Mesenteric fat pad (tissue), 1 donor: Measurements from ENCODE around the gene PML. TPM values are rescaled to one million over a fixed set of nuclear protein-coding genes. Genes with fewer than 3 reads are reported as not detected.
A peak's percentile ranks its signal among the peaks of the same experiment; 100 is the strongest.
"Not testable (repeated sequence)": the region's sequence is repeated elsewhere in the genome, so short reads cannot be mapped to it uniquely, and the experiment has no call there.

Source experiments
- DNase-seq: peaks from one replicate; pipeline ENCODE4 v3.0.0-alpha.2; 2020; ENCODE audit warnings: low spot score
- total RNA-seq: library from RNA; stranded (reverse); fragmentation: NEBNext Ultra II Directional; extraction: Animal tissue kit (Norgen Biotek cat#: 25700); gene quantifications from one replicate; pipeline ENCODE4 v1.2.1, GENCODE V29; 2021
- donor health status: DM: yes; HTN: yes; CAD: no.

Gene PML
- total RNA-seq, 1 donor from 2014 or later, result 92.3 TPM

DNA sequence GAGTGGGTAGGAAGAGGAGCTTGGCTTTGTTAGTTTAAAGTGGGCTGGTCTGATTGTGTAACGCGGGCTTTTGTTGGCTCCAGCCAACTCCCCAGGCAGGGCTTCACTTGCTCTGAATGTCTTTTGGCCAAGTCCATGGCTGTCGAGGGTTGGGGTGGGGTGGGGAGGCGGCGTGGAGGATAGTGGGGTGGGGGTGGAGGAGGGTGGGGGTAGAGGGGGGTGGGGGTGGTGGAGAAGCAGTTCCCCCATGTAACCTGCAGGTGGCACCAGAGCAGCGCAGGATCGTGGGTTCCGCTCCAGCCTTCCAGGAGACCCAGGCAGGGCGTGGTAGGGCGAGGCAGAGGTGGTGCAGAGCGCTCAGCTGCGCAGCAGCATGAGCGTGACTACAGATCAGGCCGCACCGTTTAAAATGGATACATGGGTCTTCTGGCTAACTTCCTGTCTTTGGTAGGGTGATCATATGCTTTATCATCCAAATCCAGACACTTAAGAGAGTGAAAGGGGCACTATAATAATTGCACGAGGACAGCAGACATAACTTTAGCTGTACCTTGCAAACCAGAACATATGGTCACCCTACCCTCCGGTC, 59.5 kb downstream of the PML start:
- DNase-seq, result peak; percentile 92

GRCh38 chr15:74055804-74056203, 61.3 kb downstream of the PML start:
- no peak for DNase-seq

DNA sequence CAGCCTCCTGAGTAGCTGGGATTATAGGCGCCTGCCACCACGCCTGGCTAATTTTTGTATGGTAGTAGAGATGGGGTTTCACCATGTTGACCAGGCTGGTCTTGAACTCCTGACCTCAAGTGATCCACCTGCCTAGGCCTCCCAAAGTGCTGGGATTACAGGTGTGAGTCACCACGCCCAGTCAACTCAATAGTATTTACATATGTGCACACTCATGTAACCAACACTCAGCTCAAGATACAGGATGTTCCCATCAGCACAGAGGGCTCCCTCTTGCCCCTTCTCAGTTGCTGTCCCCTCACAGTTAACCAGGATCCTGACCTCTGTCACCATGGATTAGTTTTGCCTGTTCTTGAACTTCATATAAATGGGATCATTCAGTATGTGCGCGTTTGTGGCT, 61.8 kb downstream of the PML start:
- DNase-seq, result peak; percentile 39

DNA sequence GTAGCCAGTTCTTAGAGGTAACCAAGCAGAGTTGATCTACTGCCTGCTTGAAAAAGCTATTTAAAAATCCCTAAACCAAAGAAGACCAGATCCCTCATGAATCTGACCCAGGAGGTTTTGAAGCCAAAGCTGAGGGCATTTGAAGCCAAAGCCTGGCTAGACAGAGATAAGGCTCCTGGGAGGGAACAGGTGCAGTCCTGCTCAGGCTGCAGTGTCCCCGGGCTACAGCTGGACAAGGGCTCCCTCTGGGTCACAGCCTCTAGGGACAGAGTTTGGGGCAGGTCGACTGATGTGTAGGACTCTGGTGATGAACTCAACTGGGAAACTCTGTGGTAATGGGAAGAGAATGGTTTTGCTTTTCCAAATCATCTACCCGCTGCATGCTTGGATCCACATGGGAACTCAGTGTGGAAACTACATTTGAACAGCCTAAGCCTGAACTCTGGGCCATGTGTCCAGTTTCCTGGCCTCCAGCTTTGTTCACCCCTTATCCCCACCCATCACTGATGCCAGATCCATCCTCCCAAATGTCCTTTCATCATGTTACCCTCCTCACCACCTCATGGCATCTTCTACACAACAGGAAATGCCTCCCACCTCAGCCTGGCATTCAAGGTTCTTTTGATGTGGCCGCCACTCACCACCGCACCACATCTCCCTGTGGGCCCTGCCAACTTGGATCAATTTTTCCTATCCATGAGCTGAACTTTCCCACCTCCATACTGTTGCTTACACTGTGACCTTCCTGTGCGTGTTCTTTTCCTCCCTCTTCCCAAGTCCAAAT, 64.7 kb downstream of the PML start:
- DNase-seq, result peak; percentile 20

DNA sequence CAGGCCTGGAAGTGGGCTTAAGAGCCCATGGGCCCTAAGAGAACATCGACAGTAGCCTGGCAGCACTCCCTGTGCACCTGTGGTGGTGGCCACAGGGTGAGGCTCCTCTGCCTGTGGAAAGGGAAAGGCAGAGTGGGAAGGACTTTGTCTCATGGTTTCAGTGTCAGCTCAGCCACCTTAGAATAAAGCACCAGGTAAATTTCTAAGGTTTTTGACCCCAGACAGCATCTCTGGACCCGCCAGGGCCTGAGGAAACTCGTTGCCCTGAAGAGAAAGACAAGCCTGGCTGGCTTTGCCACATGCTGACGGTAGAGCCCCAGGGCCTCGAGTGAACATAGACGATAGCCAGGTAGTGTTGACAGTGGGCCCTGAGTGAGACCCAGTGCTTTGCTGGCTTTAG, 65.7 kb downstream of the PML start:
- DNase-seq, result peak; percentile 33

DNA sequence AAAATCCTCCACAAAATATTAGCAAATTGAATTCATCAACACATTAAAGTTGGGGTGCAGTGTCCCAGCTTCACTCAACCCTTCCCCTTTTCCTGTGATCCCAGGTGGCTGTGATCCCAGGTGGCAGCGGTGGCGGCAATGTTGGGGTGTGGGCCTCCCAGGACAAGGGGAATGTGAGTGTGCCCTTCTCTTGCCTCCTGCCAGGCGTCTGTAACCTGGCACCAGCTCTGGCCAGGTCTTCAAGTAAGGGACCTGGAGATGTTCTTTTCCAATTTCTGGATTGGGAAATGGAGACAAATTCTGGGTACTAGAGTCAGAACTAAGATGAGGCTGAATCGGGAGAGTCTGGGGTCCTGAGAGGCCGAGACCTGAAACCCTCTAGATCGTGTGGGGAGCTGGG, 67.7 kb downstream of the PML start:
- peak; percentile 57 for DNase-seq

DNA sequence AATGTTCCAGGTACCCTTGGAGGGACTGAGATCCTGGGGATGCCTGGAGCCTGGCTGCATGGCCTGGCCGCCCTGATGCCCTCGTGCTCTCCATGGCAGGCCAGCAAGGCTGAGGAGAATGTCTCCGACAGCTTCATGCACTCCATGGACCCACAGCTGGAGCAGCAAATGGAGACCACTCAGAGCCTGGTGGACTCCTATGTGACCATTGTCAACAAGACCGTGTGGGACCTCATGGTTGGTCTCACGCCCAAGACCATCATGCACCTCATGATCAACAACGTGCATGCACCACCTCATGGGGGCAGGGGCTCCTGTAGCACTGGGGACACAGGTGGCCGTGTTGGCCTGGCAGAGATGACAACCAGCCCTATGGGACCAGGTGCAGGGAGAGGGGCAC, 68.2 kb downstream of the PML start:
- peak; percentile 68 for DNase-seq

DNA sequence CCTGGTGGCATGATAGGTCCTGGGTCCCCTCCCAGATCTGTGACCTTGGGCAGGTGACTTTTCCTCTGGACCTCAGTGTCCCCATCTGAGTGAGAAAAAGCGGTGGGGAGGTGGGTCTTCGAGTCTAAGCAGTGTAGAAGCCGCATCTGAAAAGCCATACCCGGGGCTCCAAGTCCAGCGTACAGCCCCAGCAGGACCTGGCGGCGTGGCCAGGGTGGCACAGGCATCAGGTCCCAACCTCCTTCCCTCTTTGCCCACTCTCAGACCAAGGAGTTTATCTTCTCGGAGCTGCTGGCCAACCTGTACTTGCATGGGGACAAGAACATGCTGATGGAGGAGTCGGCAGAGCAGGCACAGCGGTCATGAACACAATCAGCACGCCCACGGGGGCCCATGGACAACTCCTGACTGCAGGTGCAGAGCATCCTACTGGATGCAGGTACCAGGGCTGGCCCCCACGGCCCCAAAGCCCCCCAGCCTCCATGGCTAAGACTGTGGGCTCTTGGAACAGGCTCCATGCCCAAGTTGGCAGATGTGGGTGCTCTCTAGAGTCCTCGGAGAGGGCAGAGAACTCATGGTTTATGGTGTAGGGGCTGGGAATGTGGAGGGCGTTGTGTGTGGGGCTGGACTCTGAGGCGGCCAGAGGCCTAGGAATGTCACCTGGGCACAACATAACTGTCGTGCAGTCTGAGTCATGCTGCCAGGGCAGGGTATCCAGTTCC, 69.1 kb downstream of the PML start:
- DNase-seq, result peak; percentile 16

- not testable (repeated sequence) for DNase-seq
These were observed 69.7 kb downstream of the PML start for GRCh38 chr15:74064183-74064582.

DNA sequence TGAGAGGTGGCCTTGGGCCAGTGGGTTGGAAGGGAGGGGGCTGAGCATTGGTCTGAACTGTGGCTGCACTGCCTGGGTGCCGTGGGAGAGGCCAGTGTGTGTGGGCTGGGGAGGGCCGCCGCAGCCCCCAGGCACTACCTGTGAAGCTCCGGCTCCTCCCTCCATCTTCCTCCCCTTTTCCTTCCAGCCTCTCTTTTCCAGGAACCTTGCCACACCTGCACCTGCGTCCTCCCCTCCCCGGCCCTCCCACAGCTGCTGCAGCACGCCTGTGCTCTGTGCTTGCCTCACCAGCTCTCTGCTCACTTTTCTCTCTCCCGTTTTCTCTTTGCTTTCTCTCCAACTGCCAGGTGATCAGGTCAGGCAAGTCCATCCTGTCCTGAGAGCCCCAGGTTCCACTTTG, 70.3 kb downstream of the PML start:
- not testable (repeated sequence) for DNase-seq

DNA sequence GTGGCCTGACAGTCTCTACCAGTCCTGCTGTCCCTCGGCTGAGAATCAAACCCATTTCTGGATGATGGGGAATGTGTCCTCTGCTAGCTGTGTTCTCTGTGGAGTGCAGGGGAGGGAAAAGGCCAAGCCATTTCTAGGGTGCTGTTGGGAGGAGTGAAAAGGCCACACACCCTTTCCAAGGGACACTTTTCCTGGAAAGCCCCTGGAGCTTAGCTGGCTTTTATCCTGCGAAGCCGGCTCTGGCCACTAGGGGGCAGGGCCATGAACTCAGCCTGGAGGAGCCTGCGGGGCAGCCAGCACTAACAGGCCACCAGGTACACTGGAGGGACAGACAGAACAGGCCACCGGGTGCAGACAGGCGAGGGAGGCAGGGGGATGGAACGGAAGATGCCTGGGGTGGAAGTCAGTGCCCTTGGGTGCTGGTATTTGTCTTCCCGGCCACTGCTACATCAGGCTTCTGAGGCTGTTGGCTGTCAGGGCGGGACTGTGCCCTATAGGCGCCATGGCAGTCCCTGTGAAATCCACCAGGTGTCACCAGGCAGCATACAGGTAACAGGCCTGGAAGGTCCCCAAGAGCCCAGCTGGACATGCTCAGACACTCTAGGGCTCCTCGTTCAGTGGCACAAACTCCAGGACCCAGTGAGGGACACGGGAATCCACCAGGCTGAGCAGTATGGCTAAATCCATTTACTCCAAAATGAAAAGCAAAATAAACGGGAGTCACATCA, 71.3 kb downstream of the PML start:
- DNase-seq, result not testable (repeated sequence)

DNA sequence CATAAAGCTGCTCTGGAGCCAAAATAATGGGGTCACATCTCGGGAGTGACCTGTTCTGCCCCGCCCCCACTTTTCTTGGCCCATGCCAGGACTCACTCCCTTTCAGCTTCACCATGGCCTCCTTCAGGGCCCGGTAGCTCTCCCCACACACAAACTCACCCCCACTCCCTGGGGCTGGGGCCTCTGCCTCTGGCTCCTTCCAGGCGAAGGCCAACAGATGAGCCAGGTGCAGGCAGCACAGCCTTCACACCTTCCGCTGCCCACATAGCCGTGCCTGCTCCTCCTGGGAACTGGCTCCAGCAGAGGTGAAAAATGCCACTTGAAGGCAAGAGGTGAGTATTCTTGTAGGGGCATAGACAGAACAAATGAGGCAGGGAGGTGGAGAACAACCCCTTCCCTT, 77.1 kb downstream of the PML start:
- not testable (repeated sequence) for DNase-seq

- not testable (repeated sequence) for DNase-seq
These were observed 77.6 kb downstream of the PML start for GRCh38 chr15:74072132-74072531.

DNA sequence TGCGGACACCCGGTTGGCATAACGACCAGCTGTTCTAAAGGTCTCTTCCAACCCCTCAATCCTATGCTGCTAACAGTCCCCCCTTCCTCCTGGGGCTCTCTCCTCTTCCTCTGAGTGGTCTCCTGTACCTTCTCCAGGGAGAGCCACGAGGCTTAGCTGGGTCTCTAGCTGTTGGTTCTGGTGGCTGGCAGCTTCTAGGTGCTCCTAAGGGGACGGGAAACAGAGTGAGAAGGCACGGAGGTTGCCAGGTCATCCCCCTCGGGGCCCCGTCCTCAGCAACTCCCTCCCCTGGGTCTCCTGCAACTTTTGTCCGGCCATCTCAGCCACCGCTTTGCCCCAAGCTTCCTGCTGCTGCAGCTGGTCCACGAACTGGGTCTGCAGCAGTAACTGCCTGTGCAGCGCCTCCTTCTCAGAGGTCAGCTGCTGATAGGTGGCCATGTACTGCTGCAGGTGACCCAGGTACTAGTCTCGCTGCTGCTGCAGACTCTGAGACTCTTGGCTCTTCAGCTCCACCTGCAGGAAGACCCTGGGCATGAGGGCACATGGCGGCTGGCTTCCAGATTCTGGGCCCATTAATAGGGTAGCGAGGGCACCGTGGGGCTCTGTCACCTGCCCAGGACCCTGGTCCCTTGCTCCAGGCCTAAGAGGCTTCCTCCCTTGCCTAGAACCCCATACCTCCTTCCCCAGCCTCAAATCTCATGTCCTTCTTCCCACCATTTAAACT, 78.3 kb downstream of the PML start:
- DNase-seq, result not testable (repeated sequence)

GRCh38 chr15:74075781-74076180, 81.3 kb downstream of the PML start:
- not testable (repeated sequence) for DNase-seq

DNA sequence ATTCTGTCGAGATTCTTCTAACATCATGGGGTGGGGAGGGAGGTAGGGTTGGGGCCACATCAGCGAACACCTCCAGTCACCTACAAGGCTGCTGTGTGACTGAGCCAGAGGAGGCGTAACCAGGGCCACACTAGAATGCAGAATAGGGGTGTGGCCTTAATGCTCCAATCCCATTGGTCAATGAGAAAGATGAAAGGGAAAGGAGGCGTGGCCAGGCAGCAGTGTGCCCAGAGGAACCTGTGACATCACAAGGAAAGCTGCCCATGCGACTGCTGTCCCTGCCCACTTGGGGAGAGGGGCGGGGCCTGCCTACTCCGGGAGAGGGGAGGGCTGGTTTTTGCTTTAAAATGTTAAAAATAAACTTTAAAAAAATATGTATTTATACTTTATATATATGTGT, 87.9 kb downstream of the PML start, which contains the start of gene GOLGA6A:
GOLGA6A (minus strand) TSS at position 101 of the 400 bp plus-strand sequence; CDS start at position 60, 41 bp downstream.
- not testable (repeated sequence) for DNase-seq

DNA sequence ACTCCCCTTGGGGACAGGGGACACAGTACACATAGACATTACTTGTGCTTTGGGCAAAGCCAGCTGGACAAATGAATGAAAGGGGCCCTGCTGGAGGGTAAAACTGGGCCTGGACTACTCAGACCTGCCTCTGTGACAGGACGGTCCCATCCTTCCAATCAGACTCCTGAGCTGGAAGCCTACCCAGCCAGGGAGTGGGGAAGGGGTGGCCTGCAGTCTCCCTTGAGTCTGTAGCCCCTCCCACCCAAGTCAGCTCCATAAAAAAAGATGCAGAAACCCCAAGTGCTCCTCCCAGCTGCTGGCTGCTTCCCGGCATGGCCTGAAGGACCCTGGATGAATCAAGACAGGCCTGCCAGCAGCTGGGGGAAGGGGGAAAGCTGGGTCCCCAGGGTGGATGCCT, 100.1 kb downstream of the PML start:
- not testable (repeated sequence) for DNase-seq

- not testable (repeated sequence) for DNase-seq
These were observed 101.1 kb downstream of the PML start for GRCh38 chr15:74095610-74096009.

- DNase-seq, result not testable (repeated sequence)
These were observed 102.4 kb downstream of the PML start for GRCh38 chr15:74096753-74097474.
